Left lung (tissue), 10 donors: ENCODE results near the gene MAPK9. TPM values are rescaled to one million over a fixed set of nuclear protein-coding genes. Genes with fewer than 3 reads are reported as not detected.
"Not testable (repeated sequence)": the region's sequence is repeated elsewhere in the genome, so short reads cannot be mapped to it uniquely, and the experiment has no call there.

ENCODE experiments used
- ATAC-seq: fragments of 200-7000 bp; cut with Tn5 transposase; one replicate; pipeline ENCODE4 v1.9.1; 2020; ENCODE audit warnings: moderate library complexity
- DNase-seq, 4 donors: peaks; one replicate each; pipeline ENCODE4 v3.0.0-alpha.2; 2013 to 2020
- H3K27ac ChIP-seq, 2 donors: fragments of 200-600 bp; sonication (generic) in 1 of 2; one replicate each; pipeline versions ENCODE4 v1.5.0 to v1.8.0; 2020 to 2021
- H3K27me3 ChIP-seq, 2 donors: fragments of 200-600 bp; sonication (generic) in 1 of 2; one replicate each; pipeline versions ENCODE4 v1.5.0 to v1.8.0; 2020 to 2021
- H3K36me3 ChIP-seq, 2 donors: fragments of 200-600 bp; sonication (generic) in 1 of 2; one replicate each; pipeline versions ENCODE4 v1.5.0 to v1.8.0; 2020 to 2021
- H3K4me1 ChIP-seq, 2 donors: fragments of 200-600 bp; one replicate each; pipeline ENCODE4 v1.8.0; 2021
- H3K4me3 ChIP-seq, 2 donors: fragments of 200-600 bp; sonication (generic) in 1 of 2; one replicate each; pipeline versions ENCODE4 v1.5.0 to v1.8.0; 2020 to 2021; ENCODE audit warnings: mild to moderate bottlenecking in 1 of 2
- H3K9me3 ChIP-seq, 2 donors: fragments of 200-600 bp; sonication (generic) in 1 of 2; one replicate each; pipeline versions ENCODE4 v1.5.0 to v1.8.0; 2020 to 2021
- CTCF ChIP-seq, 2 donors: fragments of 200-600 bp; sonication (generic) in 1 of 2; IDR thresholded peaks; one replicate each; pipeline versions ENCODE4 v1.5.0 to v1.8.0; 2021; ENCODE audit warnings: antibody characterized with exemption in 2 of 2
- intact Hi-C, 2 donors: fragments of 100-400 bp; cut with DNase I; formaldehyde crosslinking; loops; one replicate each; pipeline versions ENCODE4 v1.11.2 to v1.14.2; 2022
- polyA plus RNA-seq, 6 donors: library from polyadenylated mRNA; unstranded; fragments of 120-200 nt; gene quantifications; one replicate each; pipeline ENCODE4 v1.2.1, GENCODE V29; 2013; ENCODE audit not compliant: insufficient read length in 6 of 6
- total RNA-seq, 2 donors: library from RNA; stranded (reverse); fragmentation: NEBNext Ultra II Directional; extraction: Animal tissue kit (Norgen Biotek cat#: 25700); gene quantifications; one replicate each; pipeline ENCODE4 v1.2.1, GENCODE V29; 2021
- donor health status: DM: no; HTN: yes; CAD: no.
- donor health status: DM: no; HTN: no; CAD: no.

MAPK9 gene
- total and polyA plus RNA-seq, 8 donors: 36.2 to 44.9 (median 38.4) TPM

- TF ChIP-seq CTCF (IDR thresholded peaks at IDR 0.05): no peak
- intact Hi-C loops: no loop called here
- H3K36me3 ChIP-seq: peaks cover 0 to 6% of the 10 kb centered on the region in 2 donors
Observed at GRCh38 chr5:180302256-180302655, 10.4 kb upstream of the MAPK9 start.

GRCh38 chr5:180301253-180301652 is 9.4 kb upstream of the MAPK9 start:
- intact Hi-C loops: no loop called here
- Histone ChIP-seq H3K27me3 (no peaks in the 10 kb centered on the region), H3K4me1 (no peaks in the 10 kb centered on the region), H3K9me3 (no peaks in the 10 kb centered on the region), H3K4me3 (no peak overlapping the region), H3K27ac (no peak overlapping the region), H3K36me3 (peaks cover 0 to 6% of the 10 kb centered on the region in 2 donors)
- DNase-seq: no peak
- ATAC-seq: no peak
- no peak for TF ChIP-seq CTCF (IDR thresholded peaks at IDR 0.05)

More at GRCh38 chr5:180302256-180302655, 10.4 kb upstream of the MAPK9 start:
- H3K4me3 ChIP-seq: no peak overlapping the region
- no peak for ATAC-seq
- no peaks in the 10 kb centered on the region for H3K9me3 ChIP-seq
- H3K27ac ChIP-seq: no peak overlapping the region
- DNase-seq: no peak
- H3K27me3 ChIP-seq: no peaks in the 10 kb centered on the region
- H3K4me1 ChIP-seq: no peaks in the 10 kb centered on the region

- Histone ChIP-seq H3K9me3 (no peaks in the 10 kb centered on the region), H3K4me3 (no peak overlapping the region), H3K36me3 (peaks cover 0 to 4% of the 10 kb centered on the region in 2 donors), H3K27me3 (no peaks in the 10 kb centered on the region), H3K4me1 (no peaks in the 10 kb centered on the region), H3K27ac (no peak overlapping the region)
- ATAC-seq: no peak
- intact Hi-C loops: no loop called here
- no peak for TF ChIP-seq CTCF (IDR thresholded peaks at IDR 0.05)
- DNase-seq: no peak
Observed at GRCh38 chr5:180299526-180299925, 7.6 kb upstream of the MAPK9 start.

GRCh38 chr5:180299014-180299413 is 7.1 kb upstream of the MAPK9 start:
- H3K27me3 ChIP-seq, H3K4me1 ChIP-seq, H3K27ac ChIP-seq, H3K9me3 ChIP-seq, H3K36me3 ChIP-seq, intact Hi-C loops, ATAC-seq, H3K4me3 ChIP-seq, DNase-seq: not testable (repeated sequence)

- intact Hi-C loops: no loop called here
- no peak overlapping the region for H3K4me3 ChIP-seq
- no peak for ATAC-seq
- peaks cover 7 to 11% of the 10 kb centered on the region in 2 donors for H3K4me1 ChIP-seq
- no peaks in the 10 kb centered on the region for H3K27me3 ChIP-seq
- no peak overlapping the region for H3K27ac ChIP-seq
- no peaks in the 10 kb centered on the region for H3K36me3 ChIP-seq
- TF ChIP-seq CTCF (IDR thresholded peaks at IDR 0.05): no peak
- H3K9me3 ChIP-seq: no peaks in the 10 kb centered on the region
- DNase-seq: no peak
Observed at GRCh38 chr5:180297587-180298282, 5.9 kb upstream of the MAPK9 start.

- ATAC-seq (no peak), DNase-seq (no peak)
- intact Hi-C loops: no loop called here
- Histone ChIP-seq H3K27me3 (no peaks in the 10 kb centered on the region), H3K36me3 (no peaks in the 10 kb centered on the region), H3K9me3 (no peaks in the 10 kb centered on the region), H3K4me1 (peaks cover 8 to 11% of the 10 kb centered on the region in 2 donors), H3K4me3 (no peak overlapping the region), H3K27ac (no peak overlapping the region)
- no peak for TF ChIP-seq CTCF (IDR thresholded peaks at IDR 0.05)
Observed at GRCh38 chr5:180296771-180297170, 4.9 kb upstream of the MAPK9 start.
